ENCODE results near the gene FCHSD1.

FCHSD1 gene

GRCh38 chr5:141664733-141665461 lies 13.7 kb upstream of the FCHSD1 start:
- H3K4me3 ChIP-seq (ENCODE audit: low read length) = no peak overlapping the region
- no peak for TF ChIP-seq ZNF274 (IDR thresholded peaks at IDR 0.05; ENCODE audit: low read depth, low read length)

DNA sequence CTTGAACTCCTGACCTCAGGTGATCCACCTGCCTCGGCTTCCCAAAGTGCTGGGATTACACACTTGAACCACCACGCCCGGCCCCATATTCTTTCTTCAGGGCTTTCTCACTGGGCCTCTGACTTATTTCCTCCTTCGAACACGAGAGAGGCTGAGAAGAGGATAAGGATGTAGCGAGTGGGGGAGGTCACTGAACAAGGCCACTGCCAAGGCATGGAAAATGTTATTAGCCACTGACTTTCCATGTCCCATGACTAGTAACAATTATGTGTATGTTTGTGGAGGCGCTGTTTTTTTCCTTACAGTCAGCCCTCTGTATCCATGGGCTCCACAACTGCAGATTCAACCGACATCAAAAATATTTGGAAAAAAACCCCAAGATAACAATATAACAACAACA lies 12.3 kb upstream of the FCHSD1 start:
- no peak for TF ChIP-seq ZNF274 (IDR thresholded peaks at IDR 0.05; ENCODE audit: low read depth, low read length)
- H3K4me3 ChIP-seq (ENCODE audit: low read length) = no peak overlapping the region

DNA sequence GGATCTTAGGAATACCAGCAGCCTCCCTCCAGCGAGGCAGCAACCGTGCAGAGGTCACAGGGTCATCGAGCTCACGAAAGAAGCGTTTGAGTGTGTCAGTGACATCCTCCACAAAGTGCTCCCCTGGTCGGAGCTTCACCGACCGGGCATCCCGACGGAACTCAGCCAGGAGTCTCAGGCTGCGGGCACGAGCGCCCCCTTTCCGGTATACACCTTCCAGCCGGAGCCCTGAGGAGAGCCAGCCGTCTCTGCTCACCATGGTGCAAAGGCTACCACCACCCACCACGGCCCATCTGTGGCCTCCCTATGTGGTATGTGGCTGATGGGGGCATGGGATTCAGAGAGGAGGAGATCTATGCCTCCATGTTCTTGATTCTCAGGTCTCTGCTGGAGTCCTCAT lies 10.8 kb upstream of the FCHSD1 start:
- no peak for TF ChIP-seq ZNF274 (IDR thresholded peaks at IDR 0.05; ENCODE audit: low read depth, low read length)
- no peak overlapping the region for H3K4me3 ChIP-seq (ENCODE audit: low read length)

GRCh38 chr5:141657937-141658545 lies 6.8 kb upstream of the FCHSD1 start:
- no peak for TF ChIP-seq ZNF274 (IDR thresholded peaks at IDR 0.05; ENCODE audit: low read depth, low read length)
- no peak overlapping the region for H3K4me3 ChIP-seq (ENCODE audit: low read length)

DNA sequence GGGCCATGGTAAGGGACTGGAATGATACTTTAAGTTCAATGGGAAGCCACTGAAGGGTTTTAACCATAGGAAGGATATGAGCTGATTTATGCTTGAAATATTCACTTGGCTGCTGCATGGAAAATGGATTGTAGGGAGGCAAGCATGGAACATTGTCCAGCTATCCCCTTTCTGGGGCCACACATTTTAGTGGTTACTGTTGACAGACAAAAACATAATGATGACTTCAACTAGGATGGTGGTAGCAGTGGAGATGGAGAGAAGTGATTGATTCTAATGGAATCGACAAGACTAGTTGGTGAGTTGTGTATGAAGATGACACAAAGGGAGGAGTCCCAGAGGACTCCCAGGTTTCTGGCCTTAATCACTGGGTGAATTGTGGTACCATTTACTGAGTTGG lies 6.2 kb upstream of the FCHSD1 start:
- no peak for TF ChIP-seq ZNF274 (IDR thresholded peaks at IDR 0.05; ENCODE audit: low read depth, low read length)
- H3K4me3 ChIP-seq (ENCODE audit: low read length) = no peak overlapping the region

DNA sequence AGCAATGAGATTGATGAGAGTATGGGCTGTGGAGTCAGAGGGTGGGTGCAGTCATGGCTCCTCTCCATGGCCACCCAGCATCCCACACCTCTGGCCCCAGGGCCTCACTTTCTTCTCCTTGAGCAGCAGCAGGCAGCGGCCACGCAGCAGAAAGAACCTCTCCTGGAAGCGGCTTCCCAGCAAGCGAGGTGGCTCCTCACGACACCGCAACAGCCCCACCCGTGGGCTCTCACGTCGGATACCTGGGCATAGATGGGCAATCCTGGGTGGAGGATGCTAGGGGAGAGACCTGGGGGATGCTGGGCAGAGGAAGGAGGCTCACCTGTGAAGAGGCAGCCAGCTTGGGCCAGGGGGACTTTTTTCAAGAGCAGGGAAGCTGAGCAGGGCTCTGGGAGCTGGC lies 5.2 kb upstream of the FCHSD1 start:
- TF ChIP-seq ZNF274 (IDR thresholded peaks at IDR 0.05; ENCODE audit: low read depth, low read length) = no peak

DNA sequence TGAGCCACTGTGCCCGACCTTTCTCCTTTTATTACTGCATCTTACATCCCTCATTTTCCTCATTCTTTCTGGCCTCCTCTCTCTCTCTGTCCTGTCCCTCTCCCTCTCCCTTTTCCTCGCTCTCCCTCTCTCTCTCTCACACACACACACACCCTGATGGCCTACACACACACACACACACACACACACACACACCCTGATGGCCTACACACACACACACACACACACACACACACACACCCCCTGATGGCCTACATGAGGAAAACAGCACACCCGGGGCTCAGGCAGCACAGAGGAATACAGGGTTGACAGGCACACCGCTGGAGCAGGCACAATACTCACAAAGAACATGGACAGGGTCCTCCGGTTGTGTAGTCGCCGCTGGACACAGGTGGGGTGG lies 3.8 kb upstream of the FCHSD1 start:
- H3K4me3 ChIP-seq (ENCODE audit: low read length) = no peak overlapping the region
- TF ChIP-seq ZNF274 (IDR thresholded peaks at IDR 0.05; ENCODE audit: low read depth, low read length) = no peak

More for the DNA sequence above, 5.2 kb upstream of the FCHSD1 start:
- no peak overlapping the region for H3K4me3 ChIP-seq (ENCODE audit: low read length)

GRCh38 chr5:141654298-141654697 lies 3.1 kb upstream of the FCHSD1 start:
- TF ChIP-seq ZNF274 (IDR thresholded peaks at IDR 0.05; ENCODE audit: low read depth, low read length) = no peak
- H3K4me3 ChIP-seq (ENCODE audit: low read length) = no peak overlapping the region

DNA sequence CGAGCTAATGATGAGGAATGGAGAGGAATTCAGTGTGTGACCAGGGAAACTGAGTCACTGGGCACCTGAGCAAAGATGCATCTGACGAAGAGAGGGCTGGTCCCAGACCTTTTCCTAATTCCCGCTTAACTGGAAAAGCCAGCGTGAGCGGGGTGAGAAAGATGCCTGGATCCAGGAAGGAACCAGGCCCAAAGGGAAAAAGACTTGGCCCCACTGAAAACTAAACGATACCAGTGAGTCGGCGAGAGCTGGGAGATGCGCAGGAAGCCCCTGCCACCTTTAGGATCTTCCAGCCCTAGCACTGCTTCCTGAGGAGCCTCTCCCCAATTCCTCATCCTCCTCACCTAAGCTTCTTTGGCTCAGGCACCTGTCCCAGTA lies 499 bp upstream of the FCHSD1 start:
- H3K4me3 ChIP-seq (ENCODE audit: low read length) = peak overlapping the region; percentile 27; the same call in 1 of the 2 replicates
- TF ChIP-seq ZNF274 (IDR thresholded peaks at IDR 0.05; ENCODE audit: low read depth, low read length) = no peak

DNA sequence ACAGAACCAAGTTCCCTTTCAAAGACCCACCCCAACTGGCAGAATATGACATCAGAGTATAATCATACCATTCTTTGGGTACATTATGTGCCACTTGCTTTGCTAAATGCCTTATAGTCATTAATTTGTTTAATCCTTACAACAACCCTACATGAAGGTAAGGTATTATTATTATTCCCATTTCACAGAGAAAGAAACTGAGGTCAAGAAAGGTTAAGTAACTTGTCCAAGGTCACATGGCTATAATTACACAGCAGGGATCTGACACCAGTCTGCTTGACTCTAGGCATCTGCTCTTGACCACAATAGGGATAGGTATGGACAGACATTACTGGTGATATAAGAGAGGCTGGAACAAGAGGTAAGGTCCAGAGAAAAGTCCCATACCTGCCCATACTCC lies 1.2 kb downstream of the FCHSD1 start:
- no peak for TF ChIP-seq ZNF274 (IDR thresholded peaks at IDR 0.05; ENCODE audit: low read depth, low read length)
- H3K4me3 ChIP-seq (ENCODE audit: low read length) = no peak overlapping the region

DNA sequence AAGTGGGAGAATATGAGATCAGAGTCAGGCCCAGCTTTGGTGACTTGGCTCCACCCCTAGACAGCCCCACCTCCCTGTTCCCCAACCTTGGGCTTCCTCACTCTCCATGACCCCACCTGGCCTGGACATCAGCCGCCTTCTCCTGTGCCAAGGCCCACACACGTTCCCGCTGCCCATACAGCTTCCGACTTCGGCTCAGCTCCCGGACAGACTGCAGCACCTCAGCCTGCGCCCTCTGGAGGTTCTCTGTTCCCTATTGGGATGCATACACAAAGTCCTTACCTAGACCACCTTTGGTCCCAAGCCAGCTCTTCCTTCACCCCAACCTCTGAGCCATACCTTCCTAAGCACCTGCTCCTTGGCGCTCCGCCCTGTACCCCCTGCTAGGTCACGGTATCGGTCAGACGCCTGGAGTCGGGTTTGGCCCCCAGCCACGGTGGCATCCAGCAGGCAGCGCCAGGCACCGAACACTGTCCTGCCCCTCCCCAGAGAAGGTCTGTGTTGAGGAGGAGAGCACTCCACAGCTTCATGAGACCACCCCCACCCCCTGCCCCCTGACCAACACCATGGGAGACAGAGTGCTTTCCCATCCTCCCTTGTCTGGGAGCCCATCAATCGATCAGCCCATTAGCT lies 2.0 kb downstream of the FCHSD1 start:
- TF ChIP-seq ZNF274 (IDR thresholded peaks at IDR 0.05; ENCODE audit: low read depth, low read length) = no peak
- no peak overlapping the region for H3K4me3 ChIP-seq (ENCODE audit: low read length)

DNA sequence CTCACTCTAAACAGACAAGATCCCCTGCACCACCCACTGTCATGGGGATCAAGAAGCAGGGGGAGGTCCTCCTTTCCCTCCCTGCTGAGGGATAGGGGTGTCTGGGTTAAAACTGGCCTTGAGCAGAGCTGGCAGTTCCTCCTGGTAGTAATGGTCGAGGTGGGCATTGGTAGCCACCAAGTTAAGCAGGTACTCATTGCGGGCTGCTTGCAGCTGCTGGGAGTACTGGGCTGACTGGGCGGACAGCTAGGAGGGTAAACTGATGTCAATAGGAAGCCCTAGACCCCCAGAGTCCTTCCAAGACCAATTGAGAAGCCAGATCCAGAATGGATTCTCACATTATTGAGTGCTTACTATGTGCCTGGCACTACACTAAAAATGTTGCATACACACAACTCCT lies 3.4 kb downstream of the FCHSD1 start:
- H3K4me3 ChIP-seq (ENCODE audit: low read length) = no peak overlapping the region
- no peak for TF ChIP-seq ZNF274 (IDR thresholded peaks at IDR 0.05; ENCODE audit: low read depth, low read length)

DNA sequence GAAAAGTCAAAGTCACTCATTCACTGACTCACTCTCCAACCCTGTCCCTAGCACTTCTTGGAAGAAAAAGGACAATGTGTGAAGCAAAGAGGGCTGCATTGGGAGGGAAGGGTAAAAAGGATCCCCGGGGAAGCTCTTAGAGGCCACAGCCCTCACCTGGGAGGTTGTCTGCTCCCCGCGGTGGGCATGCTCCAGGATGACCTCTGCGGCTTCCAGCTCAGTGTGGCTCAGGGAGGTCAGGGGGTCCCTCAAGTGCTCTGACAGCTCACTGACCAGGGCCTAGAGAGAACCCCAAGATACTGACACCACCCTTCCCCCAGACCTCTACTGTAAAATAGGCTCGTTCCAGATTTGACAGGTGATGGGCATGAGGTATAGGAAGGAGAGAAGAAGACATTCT lies 4.0 kb downstream of the FCHSD1 start:
- no peak for TF ChIP-seq ZNF274 (IDR thresholded peaks at IDR 0.05; ENCODE audit: low read depth, low read length)
- H3K4me3 ChIP-seq (ENCODE audit: low read length) = no peak overlapping the region

GRCh38 chr5:141646026-141646425 lies 5.2 kb downstream of the FCHSD1 start:
- no peak for TF ChIP-seq ZNF274 (IDR thresholded peaks at IDR 0.05; ENCODE audit: low read depth, low read length)
- no peak overlapping the region for H3K4me3 ChIP-seq (ENCODE audit: low read length)

DNA sequence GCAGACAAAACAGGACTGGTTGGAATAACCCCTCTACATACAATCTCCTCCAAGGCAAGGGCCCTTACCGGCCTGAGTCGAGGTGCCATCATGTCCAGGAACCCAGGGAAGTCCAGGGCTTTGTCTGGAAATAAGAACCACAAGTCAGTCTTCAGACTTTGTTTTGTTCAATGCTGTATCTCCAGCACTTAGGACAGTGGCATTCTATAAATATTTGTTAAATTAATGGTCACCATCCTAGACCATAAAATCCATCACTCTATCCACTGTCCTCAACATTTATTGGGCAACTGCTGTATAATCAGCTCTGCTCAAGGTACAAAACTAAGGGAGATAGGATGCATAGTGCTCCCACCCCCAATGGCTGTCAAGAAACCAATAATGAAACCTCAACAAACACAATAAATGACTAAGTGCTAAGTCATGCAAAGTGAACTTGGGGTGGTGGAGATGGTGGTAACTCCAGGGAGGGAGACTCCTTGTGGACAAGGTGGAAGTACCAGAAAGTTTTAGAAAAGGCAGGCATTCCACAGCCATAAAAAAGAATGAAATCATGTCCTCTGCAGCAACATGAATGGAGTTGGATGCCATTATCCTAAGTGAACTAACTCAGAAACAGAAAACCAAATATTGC lies 9.5 kb downstream of the FCHSD1 start:
- no peak overlapping the region for H3K4me3 ChIP-seq (ENCODE audit: low read length)
- TF ChIP-seq ZNF274 (IDR thresholded peaks at IDR 0.05; ENCODE audit: low read depth, low read length) = no peak

Measured in GM08714 (cell line).